Caco-2 (cell line): ENCODE measurements around the gene HRCT1. TPM values are rescaled to one million over a fixed set of nuclear protein-coding genes. Genes with fewer than 3 reads are reported as not detected.

ENCODE experiments used
- BruUV-seq: library from RNA; stranded (reverse); fragments of 400-500 nt; replicated peaks from 2 replicates; lab custom pipeline; 2021; lab: Mats Ljungman, UMichigan
- CTCF ChIA-PET: fragments of 300-600 bp; sonication (Branson Sonifier 250); formaldehyde crosslinking; loops from one replicate; lab custom pipeline; 2022; ENCODE audit warnings: antibody characterized with exemption; lab: Charles Lee
- POLR2A ChIA-PET: fragments of 300-600 bp; sonication (Branson Sonifier 250); formaldehyde crosslinking; loops from one replicate; lab custom pipeline; 2022; ENCODE audit warnings: antibody characterized with exemption; lab: Charles Lee
- DNase-seq, 2 experiments: peaks; one replicate each; pipeline versions ENCODE4 v3.0.0 to v3.0.0-alpha.2; 2020 to 2022
- H3K27me3 ChIP-seq: replicated peaks from 2 replicates; pipeline ENCODE4 v1.6.0; 2011; ENCODE audit warnings: low read length; ENCODE audit not compliant: control insufficient read depth, insufficient read depth
- H3K36me3 ChIP-seq: 2 replicates; pipeline ENCODE4 v1.5.1; 2011; ENCODE audit warnings: low read length; ENCODE audit not compliant: control insufficient read depth, insufficient read depth
- H3K4me1 ChIP-seq: fragments of 250-450 bp; sonication (Bioruptor Pico); 2 replicates; pipeline ENCODE4 v1.5.1; 2020; ENCODE audit warnings: mild to moderate bottlenecking
- H3K4me3 ChIP-seq: 2 replicates; pipeline ENCODE4 v1.5.1; 2011; ENCODE audit warnings: low read depth, mild to moderate bottlenecking, control low read depth, low read length
- H3K9me3 ChIP-seq: fragments of 250-450 bp; sonication (Bioruptor Pico); 2 replicates; pipeline ENCODE4 v1.5.1; 2020; ENCODE audit warnings: mild to moderate bottlenecking, moderate library complexity
- H3K27ac Mint-ChIP-seq: one replicate; pipeline ENCODE4 v1.8.0; 2022; ENCODE audit warnings: mixed read lengths; ENCODE audit not compliant: unreplicated experiment
- H3K27me3 Mint-ChIP-seq: one replicate; pipeline ENCODE4 v1.8.0; 2022; ENCODE audit warnings: mixed read lengths; ENCODE audit not compliant: insufficient read depth, unreplicated experiment
- H3K36me3 Mint-ChIP-seq: one replicate; pipeline ENCODE4 v1.8.0; 2022; ENCODE audit warnings: mild to moderate bottlenecking, mixed read lengths; ENCODE audit not compliant: insufficient read depth, unreplicated experiment
- H3K4me1 Mint-ChIP-seq: one replicate; pipeline ENCODE4 v1.8.0; 2022; ENCODE audit warnings: low read depth, mixed read lengths; ENCODE audit not compliant: unreplicated experiment
- H3K4me3 Mint-ChIP-seq: one replicate; pipeline ENCODE4 v1.8.0; 2022; ENCODE audit warnings: mild to moderate bottlenecking, moderate library complexity, mixed read lengths; ENCODE audit not compliant: unreplicated experiment
- H3K9me3 Mint-ChIP-seq: one replicate; pipeline ENCODE4 v1.8.0; 2022; ENCODE audit warnings: mixed read lengths; ENCODE audit not compliant: unreplicated experiment
- CTCF ChIP-seq, 2 experiments: fragments of 200-600 bp in 1 of 2; IDR thresholded peaks; 1 replicate in 1 of 2; 2 replicates in 1 of 2; pipeline versions ENCODE4 v1.5.1 to v1.8.0; 2011 to 2022; ENCODE audit warnings: antibody characterized with exemption in 1 of 2, control low read depth in 1 of 2, inconsistent platforms in 1 of 2, low read depth in 1 of 2, low read length in 1 of 2, mild to moderate bottlenecking in 1 of 2, moderate library complexity in 1 of 2; ENCODE audit not compliant: insufficient read depth in 1 of 2, severe bottlenecking in 1 of 2, unreplicated experiment in 1 of 2
- intact Hi-C: fragments of 100-400 bp; cut with micrococcal nuclease; formaldehyde crosslinking; loops from one replicate; pipeline ENCODE4 v1.10.0; 2022; ENCODE audit not compliant: unreplicated experiment
- total RNA-seq: library from RNA; stranded (reverse); gene quantifications from 2 replicates; pipeline ENCODE4 v1.2.3, GENCODE V29; 2022

Gene HRCT1
- total RNA-seq, 1 experiment from 2014 or later: not detected

- H3K27ac Mint-ChIP-seq: no peak overlapping the region
- BruUV-seq: no TSS peak
- DNase-seq: no peak
- H3K9me3 ChIP-seq: no peaks in the 10 kb centered on the region
- no peak overlapping the region for H3K4me3 Mint-ChIP-seq
- no peaks in the 10 kb centered on the region for H3K36me3 ChIP-seq
- H3K4me1 ChIP-seq: peaks cover 34% of the 10 kb centered on the region
- intact Hi-C loops: loop anchor here (5.0 kb wide), 1 partner anchor 118 kb away; no protein-coding TSS in a partner anchor
- no peaks in the 10 kb centered on the region for H3K36me3 Mint-ChIP-seq
- no peaks in the 10 kb centered on the region for H3K27me3 ChIP-seq
- no peaks in the 10 kb centered on the region for H3K9me3 Mint-ChIP-seq
- ChIA-PET POLR2A (no interaction called here), CTCF (interaction anchor here (2.5 kb wide), 1 partner anchor 41 kb away, joined by 39 read pairs; no protein-coding TSS in a partner anchor)
- no peak for TF ChIP-seq CTCF (IDR thresholded peaks at IDR 0.05; ENCODE audit: insufficient read depth in 1 of 2, low read depth in 1 of 2, low read length in 1 of 2, severe bottlenecking in 1 of 2, unreplicated experiment in 1 of 2)
- peaks cover 11% of the 10 kb centered on the region for H3K4me1 Mint-ChIP-seq
- H3K27me3 Mint-ChIP-seq: peaks cover 3% of the 10 kb centered on the region
- no peak overlapping the region for H3K4me3 ChIP-seq
These were observed 1.7 kb upstream of the HRCT1 start for GRCh38 chr9:35904338-35904737.

- H3K9me3 ChIP-seq: no peaks in the 10 kb centered on the region
These were observed 786 bp upstream of the HRCT1 start for GRCh38 chr9:35905051-35905781.

More at GRCh38 chr9:35905051-35905781, 786 bp upstream of the HRCT1 start:
- ChIA-PET CTCF (interaction anchor here (1.0 to 1.7 kb wide), 3 partner anchors 41 to 79 kb away, joined by 3 to 6 read pairs (median 4); no protein-coding TSS in a partner anchor), POLR2A (no interaction called here)
- H3K27ac Mint-ChIP-seq: no peak overlapping the region
- no peaks in the 10 kb centered on the region for H3K9me3 Mint-ChIP-seq
- DNase-seq: no peak
- Histone ChIP-seq H3K4me1 (peaks cover 34% of the 10 kb centered on the region), H3K4me3 (no peak overlapping the region), H3K36me3 (no peaks in the 10 kb centered on the region), H3K27me3 (no peaks in the 10 kb centered on the region)
- TF ChIP-seq CTCF (IDR thresholded peaks at IDR 0.05; ENCODE audit: insufficient read depth in 1 of 2, low read depth in 1 of 2, low read length in 1 of 2, severe bottlenecking in 1 of 2, unreplicated experiment in 1 of 2): no peak
- no peak overlapping the region for H3K4me3 Mint-ChIP-seq
- H3K27me3 Mint-ChIP-seq: peaks cover 3% of the 10 kb centered on the region
- H3K4me1 Mint-ChIP-seq: peaks cover 11% of the 10 kb centered on the region
- intact Hi-C loops: no loop called here
- no peaks in the 10 kb centered on the region for H3K36me3 Mint-ChIP-seq
- BruUV-seq: no TSS peak
